GM13977 (cell line): Measurements from ENCODE around the gene SLC16A5.
A peak's percentile ranks its signal among the peaks of the same experiment; 100 is the strongest.

Source experiments
- DNase-seq: peaks from one replicate; pipeline ENCODE4 v3.0.0; 2012; ENCODE audit warnings: low spot score
- CTCF ChIP-seq: IDR thresholded peaks from 2 replicates; pipeline ENCODE4 v1.5.1; 2012; ENCODE audit warnings: mild to moderate bottlenecking, control low read depth; ENCODE audit not compliant: insufficient read depth; ENCODE audit errors: extremely low read depth, missing control alignments
- in situ Hi-C: fragments of 300-500 bp; cut with MboI; formaldehyde crosslinking; loops from one replicate; pipeline ENCODE4 v1.12.0; 2022; ENCODE audit warnings: low sequenced_read_pairs, low pct_unique_long_range_greater_than_20kb, mixed read lengths, inconsistent platforms; ENCODE audit not compliant: unreplicated experiment

Gene SLC16A5

GRCh38 chr17:75109407-75110233 is 21.9 kb downstream of the SLC16A5 start, which contains the start of gene ARMC7:
ARMC7 (plus strand) TSS chr17:75109969; CDS start chr17:75110289, 320 bp downstream.
- in situ Hi-C loops = no loop called here
- DNase-seq = peak; percentile 96
- TF ChIP-seq CTCF = no peak

- no peak for TF ChIP-seq CTCF
- in situ Hi-C loops = no loop called here
- DNase-seq = no peak
These were observed 22.6 kb downstream of the SLC16A5 start for GRCh38 chr17:75110234-75110937.

GRCh38 chr17:75111777-75112335 is 24.1 kb downstream of the SLC16A5 start:
- TF ChIP-seq CTCF = no peak
- in situ Hi-C loops = no loop called here
- DNase-seq = no peak

- in situ Hi-C loops = no loop called here
- peak; percentile 91 for TF ChIP-seq CTCF
- peak; percentile 86 for DNase-seq
These were observed 26.2 kb downstream of the SLC16A5 start for GRCh38 chr17:75113798-75114551.

- in situ Hi-C loops = no loop called here
- peak; percentile 73 for DNase-seq
- no peak for TF ChIP-seq CTCF
These were observed 27.0 kb downstream of the SLC16A5 start for GRCh38 chr17:75114552-75115314.
